Stromal cell of bone marrow (primary cell): ENCODE data around the gene PSMB1.
A peak's percentile ranks its signal among the peaks of the same experiment; 100 is the strongest.

ENCODE experiments used
- DNase-seq: peaks from one replicate; pipeline ENCODE4 v3.0.0-alpha.2; 2012; ENCODE audit warnings: low read depth

Gene PSMB1

DNA sequence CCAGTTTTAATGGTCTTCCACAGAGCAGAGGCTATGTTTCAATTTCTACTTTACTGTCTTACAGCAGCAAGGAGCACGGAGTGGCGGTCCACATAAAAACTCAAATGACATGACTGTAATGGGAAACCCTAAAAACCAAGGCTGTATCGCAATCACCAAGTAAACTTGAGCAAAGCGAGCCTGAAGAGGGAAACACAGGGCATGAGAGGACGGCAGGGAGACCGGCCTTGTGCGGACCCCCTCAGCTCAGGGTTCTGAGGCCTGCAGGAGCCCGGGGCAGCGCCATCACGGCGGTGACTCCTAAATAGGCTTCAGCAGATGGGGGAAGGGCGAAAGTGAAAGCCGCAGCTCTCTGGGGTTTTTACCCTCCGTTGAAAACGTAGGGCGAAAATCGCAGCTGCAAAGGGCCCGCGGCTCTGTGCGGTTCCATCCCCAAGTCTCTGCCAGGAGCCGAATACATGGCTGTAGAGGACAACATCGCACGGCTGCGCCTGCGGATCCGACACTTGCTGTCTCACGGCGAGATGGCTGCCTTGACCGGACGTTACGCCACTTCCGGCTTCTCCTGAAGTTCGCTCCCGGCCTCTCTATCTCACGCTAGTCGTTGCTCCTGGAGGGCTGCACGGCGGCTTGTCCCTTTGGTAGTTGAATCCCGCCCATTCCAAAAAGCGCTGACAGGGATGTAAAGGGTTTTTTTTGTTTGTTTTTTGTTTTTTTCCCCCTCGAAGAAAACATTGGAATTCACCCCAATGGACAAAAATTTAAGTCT lies at the start of gene PSMB1:
TSS of gene PSMB1 (minus strand) at position 543 of the 769 bp plus-strand sequence. CDS start at position 478, 65 bp downstream.
- DNase-seq = peak; percentile 94

DNA sequence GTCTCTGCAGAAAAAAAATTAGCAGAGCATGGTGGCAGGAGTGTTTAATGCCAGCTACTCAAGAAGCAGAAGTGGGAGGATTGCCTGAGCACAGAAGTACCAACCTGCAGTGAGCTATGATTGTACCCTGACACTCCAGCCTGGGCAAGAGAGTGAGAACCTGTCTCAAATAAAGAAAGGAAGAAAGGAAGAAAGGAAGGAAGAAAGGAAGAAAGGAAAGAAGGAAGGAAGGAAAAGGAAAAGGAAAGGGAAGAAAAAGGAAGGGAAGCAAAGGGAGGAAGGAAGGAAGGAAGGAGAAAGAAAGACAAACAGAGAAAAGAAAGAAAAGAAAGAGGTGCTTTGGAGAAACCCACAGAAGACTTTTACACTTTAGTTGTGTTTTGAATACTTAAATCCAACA lies 44.2 kb upstream of the PSMB1 start:
- no peak for DNase-seq

DNA sequence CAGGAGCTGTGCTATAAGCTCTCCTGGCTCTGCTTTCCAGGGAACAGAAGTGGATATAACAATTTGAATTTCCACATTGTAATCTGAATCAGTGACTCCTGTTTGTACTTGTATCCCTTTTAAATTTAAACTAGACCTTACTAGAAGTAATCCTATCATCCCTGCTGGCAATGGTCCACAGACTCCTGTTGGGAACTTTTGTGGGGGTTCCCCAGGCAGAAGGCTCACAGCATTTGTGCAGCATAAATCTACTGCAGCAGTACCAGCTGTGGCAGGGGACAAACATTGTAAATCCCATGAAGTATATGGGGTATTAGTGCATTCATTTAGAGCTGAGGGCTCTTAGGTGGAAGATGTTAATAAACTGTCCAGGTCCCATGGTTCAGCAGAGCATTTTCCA lies 43.3 kb upstream of the PSMB1 start:
- DNase-seq = no peak

GRCh38 chr6:170590725-170591124 lies 37.6 kb upstream of the PSMB1 start:
- DNase-seq = no peak

- no peak for DNase-seq
Observed at GRCh38 chr6:170584954-170585498, 31.9 kb upstream of the PSMB1 start.

DNA sequence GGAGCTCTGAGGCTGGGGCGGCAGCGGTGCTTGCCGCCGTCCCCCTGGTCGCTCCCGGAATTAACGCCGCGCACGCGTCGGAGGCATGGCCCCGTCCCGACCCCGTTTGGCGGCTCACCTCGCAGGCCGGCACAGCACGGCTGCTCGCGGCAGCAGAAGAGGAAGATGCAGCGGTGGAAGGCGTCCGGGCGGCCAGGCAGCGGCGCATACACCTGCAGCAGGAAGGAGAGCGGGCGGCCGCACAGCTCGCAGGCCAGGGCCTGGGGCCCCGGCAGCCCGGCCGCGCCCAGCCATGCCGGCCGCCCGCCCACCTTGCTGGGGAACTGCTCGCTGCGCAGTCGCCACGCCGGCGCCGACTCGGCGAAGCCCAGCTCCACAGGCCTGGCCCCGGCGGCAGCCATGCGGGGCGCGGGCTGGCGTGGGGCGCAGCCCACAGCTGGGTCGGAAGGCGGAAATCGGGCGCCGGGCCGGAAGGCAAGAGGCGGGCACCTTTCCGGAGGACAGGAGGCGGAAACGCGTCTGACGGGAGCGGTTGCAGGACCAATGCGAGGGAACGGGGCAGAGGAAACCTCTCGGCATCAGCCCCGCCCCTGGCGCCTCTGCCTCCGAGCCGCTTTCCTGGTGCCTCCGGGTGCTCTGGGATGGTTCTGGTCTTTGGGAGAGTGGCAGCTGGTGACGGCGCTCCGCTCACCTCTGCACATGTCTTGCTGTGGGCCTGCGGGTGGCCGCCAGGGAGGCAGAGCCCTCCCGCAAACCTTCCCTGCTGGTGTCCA lies 31.3 kb upstream of the PSMB1 start, which contains the start of gene PDCD2:
TSS of gene PDCD2 (minus strand) at position 457 of the 773 bp plus-strand sequence. CDS start at position 401, 56 bp downstream.
- peak; percentile 84 for DNase-seq

- DNase-seq = no peak
Observed at GRCh38 chr6:170583756-170584180, 30.7 kb upstream of the PSMB1 start.

GRCh38 chr6:170578909-170579308 lies 25.8 kb upstream of the PSMB1 start:
- DNase-seq = no peak

GRCh38 chr6:170575250-170575649 lies 22.1 kb upstream of the PSMB1 start:
- DNase-seq = no peak

- DNase-seq = no peak
Observed at GRCh38 chr6:170572704-170573466, 19.8 kb upstream of the PSMB1 start.

- no peak for DNase-seq
Observed at GRCh38 chr6:170564936-170565530, 11.9 kb upstream of the PSMB1 start.

GRCh38 chr6:170561555-170561954 lies 8.4 kb upstream of the PSMB1 start:
- DNase-seq = no peak

DNA sequence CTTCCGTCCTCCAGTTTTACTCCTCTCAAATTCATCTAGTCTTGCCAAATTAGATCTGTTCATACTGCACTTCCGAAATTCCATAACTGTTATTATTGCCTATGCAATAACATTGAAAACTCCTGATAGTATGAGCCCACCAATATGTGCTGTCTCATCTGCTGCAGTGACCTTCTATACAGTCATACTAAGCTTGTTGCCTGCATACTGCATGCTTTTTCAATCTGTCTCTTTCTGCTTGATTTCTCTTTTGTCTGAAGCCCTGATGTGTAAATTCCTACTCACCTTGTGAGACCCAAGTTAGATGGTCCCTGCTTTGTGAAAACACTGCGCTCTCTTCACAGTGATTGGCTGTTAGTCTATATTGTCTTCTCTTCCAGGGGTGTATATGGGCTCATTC lies 2.2 kb upstream of the PSMB1 start:
- DNase-seq = no peak

DNA sequence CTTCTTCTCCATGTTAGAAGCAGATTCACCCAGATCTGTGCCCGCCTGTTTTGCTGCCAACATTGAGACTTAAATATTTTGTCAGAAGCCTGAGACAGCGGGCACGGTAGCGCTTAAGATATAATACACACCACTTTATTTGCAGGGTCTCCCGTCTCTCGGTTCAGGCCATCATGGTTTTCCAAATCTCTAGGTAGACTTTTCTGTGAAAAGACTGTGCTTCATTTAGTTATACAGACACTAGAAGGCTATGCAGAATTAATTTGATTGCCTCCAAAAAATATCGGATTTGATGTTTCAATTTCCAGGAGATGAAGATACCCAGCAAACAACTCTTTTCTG lies 1.7 kb upstream of the PSMB1 start:
- no peak for DNase-seq

DNA sequence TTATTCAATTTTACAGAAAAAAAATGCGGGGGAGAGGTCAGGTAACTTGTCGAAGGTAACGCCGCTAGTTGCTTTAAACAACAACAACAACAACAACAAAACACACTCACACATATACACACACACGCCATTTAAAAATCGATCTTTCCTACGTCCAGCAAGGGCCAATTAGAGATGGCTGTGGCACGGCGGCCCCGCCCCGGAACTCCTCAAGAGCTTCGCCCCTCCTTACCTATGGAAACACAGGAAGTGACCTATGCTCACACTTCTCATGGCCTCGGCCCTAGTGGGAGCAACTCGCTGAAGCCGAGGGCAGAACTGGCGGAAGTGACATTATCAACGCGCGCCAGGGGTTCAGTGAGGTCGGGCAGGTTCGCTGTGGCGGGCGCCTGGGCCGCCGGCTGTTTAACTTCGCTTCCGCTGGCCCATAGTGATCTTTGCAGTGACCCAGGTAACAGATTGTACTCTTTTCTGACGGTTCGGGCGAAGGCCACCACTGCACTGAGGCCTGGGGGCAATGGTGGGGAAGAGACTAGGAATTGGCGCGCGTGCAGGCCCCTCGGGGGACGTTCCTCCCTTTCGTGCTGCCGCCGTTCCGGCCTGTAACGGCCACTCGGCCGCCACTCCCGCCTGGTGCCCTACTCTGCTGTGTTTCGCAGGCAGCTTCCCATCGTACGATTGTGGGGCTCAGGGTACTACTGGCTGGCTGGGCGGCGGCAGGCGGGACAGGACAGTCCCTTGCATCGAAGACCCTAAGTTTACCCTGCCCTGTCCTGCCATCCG lies 1.1 kb upstream of the PSMB1 start, which contains the start of gene TBP:
TSS of gene TBP (plus strand) at position 357 of the 783 bp plus-strand sequence. CDS start 2,661 bp downstream, outside the sequence.
- DNase-seq = peak; percentile 99

- peak; percentile 29 for DNase-seq
Observed at GRCh38 chr6:170553534-170554012, 466 bp upstream of the PSMB1 start.

GRCh38 chr6:170545405-170545804 lies 7.7 kb downstream of the PSMB1 start:
- no peak for DNase-seq

DNA sequence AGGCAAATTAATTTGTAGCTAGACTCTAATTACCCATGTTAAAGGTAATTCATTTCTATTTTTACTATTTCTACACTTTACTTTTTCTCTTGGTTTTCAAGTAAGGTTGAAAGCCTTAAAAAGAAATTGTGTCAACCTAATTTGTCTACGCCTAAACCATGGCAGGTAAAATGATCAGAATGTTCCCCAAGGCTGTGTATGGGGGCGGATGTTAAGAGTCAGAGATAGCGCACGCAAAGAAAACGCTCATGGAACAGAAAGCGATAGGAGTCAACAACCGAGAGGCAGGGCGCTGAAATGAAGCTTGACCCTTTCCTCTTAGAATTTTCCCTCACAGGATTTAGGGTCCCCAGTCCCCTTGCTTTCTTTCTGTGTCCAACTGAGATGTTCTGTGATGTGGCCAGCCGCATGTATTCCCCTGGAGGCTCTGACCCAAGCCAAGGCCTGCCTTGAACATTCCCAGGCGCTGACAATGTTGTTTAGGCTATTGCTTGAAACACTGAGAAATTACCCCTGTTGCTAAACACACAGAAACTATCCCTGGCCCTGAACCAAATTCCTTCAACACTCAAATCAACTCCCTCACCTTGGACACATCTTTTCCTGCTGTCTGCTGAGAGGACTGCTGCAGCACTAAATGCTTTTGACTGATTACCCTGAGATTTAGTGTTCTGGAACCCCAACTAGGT lies 10.9 kb downstream of the PSMB1 start:
- DNase-seq = no peak

DNA sequence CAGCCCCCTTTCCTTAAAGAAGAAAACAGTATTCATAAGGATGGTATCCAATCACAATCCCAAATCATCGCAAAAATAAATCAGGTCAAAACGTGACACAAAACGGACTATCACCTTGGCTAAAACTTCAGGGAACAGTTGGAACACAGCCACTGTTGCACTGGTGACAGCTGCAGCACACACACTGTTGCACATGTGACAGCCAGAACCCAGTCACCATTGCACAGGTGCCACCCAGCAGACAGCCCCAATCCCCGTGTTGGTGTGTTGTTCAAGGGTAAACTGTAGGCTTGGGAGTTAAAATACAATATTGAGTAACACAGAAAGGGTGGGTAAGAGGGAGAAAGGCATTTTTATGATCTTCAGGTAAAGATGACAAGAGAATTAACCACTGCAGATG lies 15.8 kb downstream of the PSMB1 start:
- no peak for DNase-seq

DNA sequence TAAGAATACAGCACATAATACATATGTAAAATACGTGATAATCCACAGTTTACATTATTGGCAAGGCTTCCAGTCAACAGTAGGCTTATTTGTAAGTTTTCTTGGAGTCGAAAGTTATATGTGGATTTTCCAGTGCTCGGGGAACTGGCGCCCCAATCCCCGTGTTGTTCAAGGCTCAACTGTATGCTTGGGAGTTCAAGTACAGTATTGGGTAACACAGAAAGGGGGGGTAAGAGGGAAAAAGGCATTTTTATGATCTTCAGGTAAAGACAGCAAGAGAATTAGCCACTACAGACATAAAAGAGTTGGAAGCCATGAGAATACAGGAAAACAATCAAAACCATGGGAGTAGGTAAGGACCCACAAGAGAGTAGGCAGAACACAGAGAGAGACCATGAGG lies 16.4 kb downstream of the PSMB1 start:
- no peak for DNase-seq
